NCI-H774 (cell line): ENCODE results near the gene OPRD1.

Experiments
- DNase-seq: peaks from one replicate; lab custom pipeline; 2025; lab: John Stamatoyannopoulos, UW

OPRD1 gene

GRCh38 chr1:28885977-28886730 lies 74.2 kb downstream of the OPRD1 start:
- DNase-seq = no peak

- DNase-seq = peak; percentile 61
These were observed 74.9 kb downstream of the OPRD1 start for GRCh38 chr1:28886731-28887418.

- no peak for DNase-seq
These were observed 75.5 kb downstream of the OPRD1 start for GRCh38 chr1:28887419-28887834.

- no peak for DNase-seq
These were observed 76.1 kb downstream of the OPRD1 start for GRCh38 chr1:28887835-28888682.

GRCh38 chr1:28888915-28889314 lies 76.9 kb downstream of the OPRD1 start:
- DNase-seq = no peak

- no peak for DNase-seq
These were observed 77.4 kb downstream of the OPRD1 start for GRCh38 chr1:28889357-28889756.

- no peak for DNase-seq
These were observed 78.5 kb downstream of the OPRD1 start for GRCh38 chr1:28890435-28890834.

GRCh38 chr1:28890836-28891235 lies 78.9 kb downstream of the OPRD1 start:
- no peak for DNase-seq

- DNase-seq = no peak
These were observed 79.3 kb downstream of the OPRD1 start for GRCh38 chr1:28891256-28891655.

GRCh38 chr1:28893403-28894102 lies 81.6 kb downstream of the OPRD1 start:
- no peak for DNase-seq

- DNase-seq = no peak
These were observed 82.8 kb downstream of the OPRD1 start for GRCh38 chr1:28894785-28895184.

GRCh38 chr1:28895896-28896608 lies 84.1 kb downstream of the OPRD1 start:
- no peak for DNase-seq

- DNase-seq = no peak
These were observed 84.6 kb downstream of the OPRD1 start for GRCh38 chr1:28896609-28896986.

- no peak for DNase-seq
These were observed 85.8 kb downstream of the OPRD1 start for GRCh38 chr1:28897789-28898188.

- no peak for DNase-seq
These were observed 86.5 kb downstream of the OPRD1 start for GRCh38 chr1:28898405-28898881.

- no peak for DNase-seq
These were observed 87.3 kb downstream of the OPRD1 start for GRCh38 chr1:28899267-28899666.

- DNase-seq = no peak
These were observed 88.6 kb downstream of the OPRD1 start for GRCh38 chr1:28900562-28900961.

GRCh38 chr1:28902738-28903137 lies 90.8 kb downstream of the OPRD1 start:
- no peak for DNase-seq

- DNase-seq = no peak
These were observed 94.1 kb downstream of the OPRD1 start for GRCh38 chr1:28905921-28906666.

- no peak for DNase-seq
These were observed 97.2 kb downstream of the OPRD1 start for GRCh38 chr1:28909198-28909597.
